22Rv1 (cell line): ENCODE data around the gene CHST3.

ENCODE experiments used
- CTCF ChIP-seq: fragments of 450-650 bp; IDR thresholded peaks from 2 replicates; pipeline ENCODE4 v1.5.1; 2017; ENCODE audit warnings: mild to moderate bottlenecking
- ZFX ChIP-seq: fragments of 450-650 bp; IDR thresholded peaks from 2 replicates; pipeline ENCODE4 v1.6.1; 2017; ENCODE audit warnings: antibody characterized with exemption, borderline replicate concordance

- TF ChIP-seq CTCF (no peak), ZFX (no peak)
Observed at GRCh38 chr10:72022228-72022627, 58.0 kb downstream of the CHST3 start.
